WERI-Rb-1 (cell line): Measurements from ENCODE around the gene SH3BP5L.

Experiments used
- DNase-seq: peaks from one replicate; pipeline ENCODE4 v3.0.0-alpha.2; 2020
- H3K27ac ChIP-seq: fragments of 250-450 bp; sonication (Bioruptor Pico); 2 replicates; pipeline ENCODE4 v1.5.1; 2020; ENCODE audit warnings: mild to moderate bottlenecking, moderate library complexity
- H3K27me3 ChIP-seq: fragments of 250-450 bp; sonication (Bioruptor Pico); 2 replicates; pipeline ENCODE4 v1.5.1; 2021; ENCODE audit warnings: mild to moderate bottlenecking, low read depth, moderate library complexity; ENCODE audit not compliant: insufficient read depth, severe bottlenecking
- H3K36me3 ChIP-seq: fragments of 250-450 bp; sonication (Bioruptor Pico); 2 replicates; pipeline ENCODE4 v1.5.1; 2020; ENCODE audit warnings: mild to moderate bottlenecking, moderate library complexity
- H3K4me3 ChIP-seq: 2 replicates; pipeline ENCODE4 v1.5.1; 2011; ENCODE audit warnings: low read depth, mild to moderate bottlenecking, control low read depth, low read length
- H3K9me3 ChIP-seq: fragments of 250-450 bp; sonication (Bioruptor Pico); 2 replicates; pipeline ENCODE4 v1.5.1; 2021; ENCODE audit warnings: mild to moderate bottlenecking, moderate library complexity; ENCODE audit not compliant: severe bottlenecking
- TF ChIP-seq, protein P1 (sequence below): IDR thresholded peaks from 2 replicates; pipeline ENCODE4 v1.5.1; 2011; ENCODE audit warnings: low read depth, mild to moderate bottlenecking, control low read depth, inconsistent platforms, low read length

The SH3BP5L gene

DNA sequence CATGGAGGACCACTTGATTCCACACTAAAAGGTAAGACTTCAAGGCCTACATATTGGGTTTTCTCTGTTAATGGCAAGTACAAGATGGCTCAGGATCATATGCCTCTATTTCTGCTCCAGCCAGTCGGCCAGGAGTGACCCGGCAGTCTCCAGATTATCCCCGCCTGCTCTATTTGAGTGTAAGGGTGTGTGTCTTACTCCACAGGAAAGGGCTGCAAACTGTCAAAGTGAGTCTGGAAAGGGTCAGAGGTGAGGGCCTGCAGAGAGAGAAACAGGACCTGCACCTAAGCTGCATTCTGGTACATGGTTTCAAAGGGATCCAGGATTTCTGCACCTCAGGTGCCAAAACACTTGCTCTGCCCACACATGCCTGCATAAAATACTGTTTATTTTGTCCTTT lies 23.9 kb upstream of the SH3BP5L start:
- no peak for DNase-seq
- Histone ChIP-seq H3K36me3 (peaks cover 94% of the 10 kb centered on the region), H3K4me3 (no peak overlapping the region), H3K9me3 (no peaks in the 10 kb centered on the region), H3K27ac (no peak overlapping the region), H3K27me3 (no peaks in the 10 kb centered on the region)
- TF ChIP-seq, protein P1, sequence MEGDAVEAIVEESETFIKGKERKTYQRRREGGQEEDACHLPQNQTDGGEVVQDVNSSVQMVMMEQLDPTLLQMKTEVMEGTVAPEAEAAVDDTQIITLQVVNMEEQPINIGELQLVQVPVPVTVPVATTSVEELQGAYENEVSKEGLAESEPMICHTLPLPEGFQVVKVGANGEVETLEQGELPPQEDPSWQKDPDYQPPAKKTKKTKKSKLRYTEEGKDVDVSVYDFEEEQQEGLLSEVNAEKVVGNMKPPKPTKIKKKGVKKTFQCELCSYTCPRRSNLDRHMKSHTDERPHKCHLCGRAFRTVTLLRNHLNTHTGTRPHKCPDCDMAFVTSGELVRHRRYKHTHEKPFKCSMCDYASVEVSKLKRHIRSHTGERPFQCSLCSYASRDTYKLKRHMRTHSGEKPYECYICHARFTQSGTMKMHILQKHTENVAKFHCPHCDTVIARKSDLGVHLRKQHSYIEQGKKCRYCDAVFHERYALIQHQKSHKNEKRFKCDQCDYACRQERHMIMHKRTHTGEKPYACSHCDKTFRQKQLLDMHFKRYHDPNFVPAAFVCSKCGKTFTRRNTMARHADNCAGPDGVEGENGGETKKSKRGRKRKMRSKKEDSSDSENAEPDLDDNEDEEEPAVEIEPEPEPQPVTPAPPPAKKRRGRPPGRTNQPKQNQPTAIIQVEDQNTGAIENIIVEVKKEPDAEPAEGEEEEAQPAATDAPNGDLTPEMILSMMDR = no peak

DNA sequence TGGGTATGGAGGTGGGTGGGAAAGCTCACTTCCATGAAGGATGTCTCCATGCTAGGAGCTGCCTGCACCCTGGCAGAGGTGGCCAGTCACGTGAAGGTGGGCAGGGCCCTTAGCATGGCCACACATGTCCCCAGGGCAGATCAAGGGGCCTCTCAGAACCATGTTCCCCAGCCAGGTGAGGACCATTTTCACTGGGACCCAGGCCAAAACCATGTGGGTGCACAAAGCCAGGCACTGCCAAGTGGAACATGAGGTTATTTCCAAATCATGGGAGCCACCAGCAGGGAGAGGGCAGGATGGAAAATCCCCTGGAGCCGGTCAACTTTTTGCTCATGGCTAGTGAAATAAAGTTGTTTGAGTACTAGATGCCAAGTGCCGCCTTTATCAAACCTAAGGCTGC lies 23.4 kb upstream of the SH3BP5L start:
- H3K4me3 ChIP-seq = no peak overlapping the region
- no peaks in the 10 kb centered on the region for H3K27me3 ChIP-seq
- peaks cover 94% of the 10 kb centered on the region for H3K36me3 ChIP-seq
- H3K9me3 ChIP-seq = no peaks in the 10 kb centered on the region
- TF ChIP-seq, protein P1 = no peak
- H3K27ac ChIP-seq = no peak overlapping the region
- no peak for DNase-seq

DNA sequence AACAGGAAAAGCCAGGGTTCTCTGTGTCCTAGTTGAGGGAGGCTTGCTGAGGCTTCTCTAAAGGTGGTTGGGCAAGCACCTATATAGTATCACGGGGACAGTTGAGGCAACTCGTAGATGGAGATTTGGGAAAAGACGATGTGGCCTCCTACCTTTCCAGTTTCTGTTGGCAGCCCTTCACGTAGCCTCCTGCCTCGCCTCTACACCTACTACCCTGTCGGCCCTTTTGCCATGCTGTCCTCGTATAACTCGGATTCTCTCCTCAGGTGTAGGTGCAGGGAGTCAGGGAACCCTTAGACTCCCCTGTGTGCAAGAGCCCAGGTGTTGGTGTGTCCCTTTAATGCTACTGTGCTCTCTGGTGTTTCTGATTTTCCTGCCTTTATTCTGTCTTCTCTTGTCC lies 22.9 kb upstream of the SH3BP5L start:
- H3K27me3 ChIP-seq = no peaks in the 10 kb centered on the region
- H3K27ac ChIP-seq = no peak overlapping the region
- no peak overlapping the region for H3K4me3 ChIP-seq
- TF ChIP-seq, protein P1 = no peak
- no peaks in the 10 kb centered on the region for H3K9me3 ChIP-seq
- no peak for DNase-seq
- peaks cover 88% of the 10 kb centered on the region for H3K36me3 ChIP-seq

DNA sequence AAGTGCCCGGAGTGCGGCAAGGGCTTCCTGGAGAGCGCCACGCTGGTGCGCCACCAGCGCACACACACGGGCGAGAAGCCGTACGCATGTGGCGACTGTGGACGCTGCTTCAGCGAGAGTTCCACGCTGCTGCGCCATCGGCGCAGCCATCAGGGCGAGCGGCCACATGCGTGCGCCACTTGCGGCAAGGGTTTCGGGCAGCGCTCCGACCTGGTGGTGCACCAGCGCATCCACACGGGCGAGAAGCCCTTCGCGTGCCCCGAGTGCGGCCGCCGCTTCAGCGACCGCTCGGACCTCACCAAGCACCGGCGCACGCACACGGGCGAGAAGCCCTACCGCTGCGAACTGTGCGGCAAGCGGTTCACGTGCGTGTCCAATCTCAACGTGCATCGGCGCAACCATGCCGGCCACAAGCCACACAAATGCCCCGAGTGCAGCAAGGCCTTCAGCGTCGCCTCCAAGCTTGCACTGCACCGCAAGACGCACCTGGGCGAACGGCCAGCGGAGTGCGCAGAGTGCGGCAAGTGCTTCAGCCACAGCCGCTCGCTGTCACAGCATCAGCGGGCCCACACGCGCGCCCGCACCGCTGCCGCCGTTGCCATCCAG lies 22.3 kb upstream of the SH3BP5L start:
- TF ChIP-seq, protein P1 = no peak

DNA sequence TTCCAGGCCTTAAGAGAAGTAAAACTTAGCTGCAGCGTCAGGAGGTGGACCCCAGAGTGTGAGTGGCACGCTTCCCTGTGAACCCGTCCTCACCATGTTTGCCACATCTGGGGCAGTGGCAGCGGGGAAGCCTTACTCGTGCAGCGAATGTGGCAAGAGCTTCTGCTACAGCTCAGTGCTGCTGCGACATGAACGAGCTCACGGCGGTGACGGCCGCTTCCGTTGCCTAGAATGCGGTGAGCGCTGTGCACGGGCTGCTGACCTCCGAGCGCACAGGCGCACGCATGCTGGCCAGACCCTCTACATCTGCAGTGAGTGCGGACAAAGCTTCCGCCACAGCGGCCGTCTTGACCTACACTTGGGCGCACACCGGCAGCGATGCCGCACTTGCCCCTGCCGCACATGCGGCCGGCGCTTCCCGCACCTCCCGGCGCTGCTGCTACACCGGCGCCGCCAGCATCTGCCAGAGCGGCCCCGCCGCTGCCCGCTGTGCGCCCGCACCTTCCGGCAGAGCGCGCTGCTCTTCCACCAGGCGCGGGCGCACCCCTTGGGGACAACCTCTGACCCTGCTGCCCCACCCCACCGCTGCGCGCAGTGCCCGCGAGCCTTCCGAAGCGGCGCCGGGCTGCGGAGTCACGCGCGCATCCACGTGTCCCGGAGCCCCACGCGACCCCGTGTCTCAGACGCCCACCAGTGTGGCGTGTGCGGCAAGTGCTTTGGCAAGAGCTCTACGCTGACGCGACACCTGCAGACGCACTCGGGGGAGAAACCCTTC lies 21.7 kb upstream of the SH3BP5L start:
- TF ChIP-seq, protein P1 = no peak
- peaks cover 88% of the 10 kb centered on the region for H3K36me3 ChIP-seq
- DNase-seq = no peak
- no peaks in the 10 kb centered on the region for H3K27me3 ChIP-seq
- no peak overlapping the region for H3K27ac ChIP-seq
- no peaks in the 10 kb centered on the region for H3K9me3 ChIP-seq
- no peak overlapping the region for H3K4me3 ChIP-seq

More for the DNA sequence above, 22.3 kb upstream of the SH3BP5L start:
- Histone ChIP-seq H3K27ac (no peak overlapping the region), H3K27me3 (no peaks in the 10 kb centered on the region), H3K4me3 (no peak overlapping the region), H3K9me3 (no peaks in the 10 kb centered on the region), H3K36me3 (peaks cover 86% of the 10 kb centered on the region)
- no peak for DNase-seq
